GM23338 (cell line): ENCODE data around the gene GRIK4. TPM values are rescaled to one million over a fixed set of nuclear protein-coding genes. Genes with fewer than 3 reads are reported as not detected.

Source experiments
- ATAC-seq: fragments of 200-7000 bp; cut with Tn5 transposase; 3 replicates; pipeline ENCODE4 v1.9.1; 2020
- DNase-seq: peaks from one replicate; pipeline ENCODE4 v3.0.0-alpha.2; 2015; ENCODE audit warnings: low spot score
- H2AFZ ChIP-seq: fragments of 200-600 bp; sonication (generic); 2 replicates; pipeline ENCODE4 v1.8.0; 2016; ENCODE audit warnings: antibody characterized with exemption, mild to moderate bottlenecking, moderate library complexity
- H3F3A ChIP-seq: fragments of 200-600 bp; sonication (generic); replicated peaks from 2 replicates; pipeline ENCODE4 v1.8.0; 2017; ENCODE audit warnings: antibody characterized with exemption, mixed run types, low read depth
- H3K27ac ChIP-seq: fragments of 200-600 bp; sonication (generic); 2 replicates; pipeline ENCODE4 v1.6.1; 2016; ENCODE audit warnings: low read depth
- H3K27me3 ChIP-seq: fragments of 200-600 bp; sonication (generic); 2 replicates; pipeline ENCODE4 v1.8.0; 2016; ENCODE audit warnings: mild to moderate bottlenecking, mixed run types, moderate library complexity; ENCODE audit not compliant: insufficient read depth
- H3K36me3 ChIP-seq: fragments of 200-600 bp; sonication (generic); 2 replicates; pipeline ENCODE4 v1.8.0; 2016; ENCODE audit warnings: mild to moderate bottlenecking; ENCODE audit not compliant: insufficient read depth
- H3K4me1 ChIP-seq: fragments of 200-600 bp; sonication (generic); 2 replicates; pipeline ENCODE4 v1.8.0; 2016; ENCODE audit warnings: mild to moderate bottlenecking, moderate library complexity; ENCODE audit not compliant: insufficient read depth
- H3K4me2 ChIP-seq: fragments of 200-600 bp; sonication (generic); 2 replicates; pipeline ENCODE4 v1.7.1; 2017; ENCODE audit warnings: mixed run types
- H3K4me3 ChIP-seq: fragments of 200-600 bp; sonication (generic); 2 replicates; pipeline ENCODE4 v1.6.1; 2016; ENCODE audit warnings: mixed run types
- H3K79me2 ChIP-seq: fragments of 200-600 bp; sonication (generic); replicated peaks from 2 replicates; pipeline ENCODE4 v1.8.0; 2017; ENCODE audit warnings: mild to moderate bottlenecking; ENCODE audit not compliant: insufficient read depth
- H3K9me2 ChIP-seq: fragments of 200-600 bp; sonication (generic); 2 replicates; pipeline ENCODE4 v1.8.0; 2017; ENCODE audit not compliant: insufficient read depth
- H4K20me1 ChIP-seq: fragments of 200-600 bp; sonication (generic); replicated peaks from 2 replicates; pipeline ENCODE4 v1.8.0; 2017; ENCODE audit warnings: mild to moderate bottlenecking; ENCODE audit not compliant: insufficient read depth
- H3K27ac Mint-ChIP-seq: 2 replicates; pipeline ENCODE4 v1.8.0; 2020; ENCODE audit warnings: inconsistent platforms, mild to moderate bottlenecking, moderate library complexity, mixed read lengths
- H3K27me3 Mint-ChIP-seq: 3 replicates; pipeline ENCODE4 v1.8.0; 2022; ENCODE audit warnings: low read depth, mild to moderate bottlenecking, moderate library complexity, mixed read lengths, inconsistent platforms; ENCODE audit not compliant: insufficient read depth, poor library complexity
- H3K36me3 Mint-ChIP-seq: 3 replicates; pipeline ENCODE4 v1.8.0; 2021; ENCODE audit warnings: low read depth, mild to moderate bottlenecking, inconsistent platforms, moderate library complexity, mixed read lengths
- H3K4me1 Mint-ChIP-seq: 3 replicates; pipeline ENCODE4 v1.8.0; 2020; ENCODE audit warnings: mild to moderate bottlenecking, inconsistent platforms, mixed read lengths
- H3K4me3 Mint-ChIP-seq: 3 replicates; pipeline ENCODE4 v1.8.0; 2021; ENCODE audit warnings: moderate library complexity, mild to moderate bottlenecking, inconsistent platforms, mixed read lengths
- H3K9me3 Mint-ChIP-seq: 3 replicates; pipeline ENCODE4 v1.8.0; 2020; ENCODE audit warnings: moderate library complexity, mild to moderate bottlenecking, inconsistent platforms, mixed read lengths
- CREB1 ChIP-seq: fragments of 250-450 bp; sonication (Bioruptor Pico); IDR thresholded peaks from 2 replicates; pipeline ENCODE4 v1.5.0; 2020; ENCODE audit warnings: low read depth, mild to moderate bottlenecking, moderate library complexity
- ETS1 ChIP-seq: IDR thresholded peaks from 2 replicates; pipeline ENCODE4 v1.6.1; 2016; ENCODE audit warnings: antibody characterized with exemption
- EZH2 ChIP-seq: fragments of 200-600 bp; sonication (generic); IDR thresholded peaks from one replicate; pipeline ENCODE4 v1.8.0; 2017; ENCODE audit warnings: antibody characterized with exemption, mild to moderate bottlenecking, low read depth; ENCODE audit not compliant: unreplicated experiment
- EZH2phosphoT487 ChIP-seq: fragments of 200-600 bp; sonication (generic); IDR thresholded peaks from one replicate; pipeline ENCODE4 v1.8.1; 2018; ENCODE audit warnings: antibody characterized with exemption; ENCODE audit not compliant: unreplicated experiment
- JUNB ChIP-seq: IDR thresholded peaks from one replicate; pipeline ENCODE4 v1.6.1; 2016; ENCODE audit warnings: antibody characterized with exemption; ENCODE audit not compliant: unreplicated experiment
- NANOG ChIP-seq: IDR thresholded peaks from 2 replicates; pipeline ENCODE4 v1.6.1; 2016; ENCODE audit warnings: antibody characterized with exemption, borderline replicate concordance
- POLR2AphosphoS5 ChIP-seq: IDR thresholded peaks from 2 replicates; pipeline ENCODE4 v1.6.1; 2016; ENCODE audit warnings: antibody characterized with exemption, low read depth
- STAT1 ChIP-seq: IDR thresholded peaks from one replicate; pipeline ENCODE4 v1.6.1; 2016; ENCODE audit warnings: antibody characterized with exemption; ENCODE audit not compliant: unreplicated experiment
- ZNF114 ChIP-seq: fragments of 250-450 bp; sonication (Bioruptor Pico); IDR thresholded peaks from 2 replicates; pipeline ENCODE4 v1.5.0; 2020; ENCODE audit warnings: mild to moderate bottlenecking, moderate library complexity
- ZNF331 ChIP-seq: fragments of 250-450 bp; sonication (Bioruptor Pico); IDR thresholded peaks from 2 replicates; pipeline ENCODE4 v1.5.0; 2020; ENCODE audit warnings: low read depth, mild to moderate bottlenecking, moderate library complexity
- ZNF462 ChIP-seq: fragments of 250-450 bp; sonication (Bioruptor Pico); IDR thresholded peaks from 2 replicates; pipeline ENCODE4 v1.5.0; 2020; ENCODE audit warnings: mild to moderate bottlenecking, moderate library complexity
- polyA plus RNA-seq: library from polyadenylated mRNA; unstranded; fragments of >200 nt; fragmentation: Nextera tagmentation; extraction: Ambion mirVana; gene quantifications from 2 replicates; pipeline ENCODE4 v1.2.1, GENCODE V29; 2016
- total RNA-seq: library from RNA; depleted of rRNA; stranded (reverse); fragments of >200 nt; shearing (Covaris generic); gene quantifications from 2 replicates; pipeline ENCODE4 v1.2.3, GENCODE V29; 2014
- TF ChIP-seq, protein P1 (sequence below), 2 experiments: fragments of 200-600 bp in 1 of 2; sonication (generic) in 1 of 2; conservative IDR thresholded peaks; 2 replicates each; pipeline versions ENCODE4 v1.5.1 to v1.6.1; 2016 to 2017; ENCODE audit warnings: antibody characterized with exemption in 2 of 2, low read depth in 2 of 2, mild to moderate bottlenecking in 2 of 2, moderate library complexity in 1 of 2
- TF ChIP-seq, protein P2 (sequence below): IDR thresholded peaks from one replicate; pipeline ENCODE4 v1.6.1; 2018; ENCODE audit warnings: antibody characterized with exemption; ENCODE audit not compliant: unreplicated experiment

The GRIK4 gene
- total and polyA plus RNA-seq, 2 experiments from 2014 or later, result 0.63 to 2.2 TPM

DNA sequence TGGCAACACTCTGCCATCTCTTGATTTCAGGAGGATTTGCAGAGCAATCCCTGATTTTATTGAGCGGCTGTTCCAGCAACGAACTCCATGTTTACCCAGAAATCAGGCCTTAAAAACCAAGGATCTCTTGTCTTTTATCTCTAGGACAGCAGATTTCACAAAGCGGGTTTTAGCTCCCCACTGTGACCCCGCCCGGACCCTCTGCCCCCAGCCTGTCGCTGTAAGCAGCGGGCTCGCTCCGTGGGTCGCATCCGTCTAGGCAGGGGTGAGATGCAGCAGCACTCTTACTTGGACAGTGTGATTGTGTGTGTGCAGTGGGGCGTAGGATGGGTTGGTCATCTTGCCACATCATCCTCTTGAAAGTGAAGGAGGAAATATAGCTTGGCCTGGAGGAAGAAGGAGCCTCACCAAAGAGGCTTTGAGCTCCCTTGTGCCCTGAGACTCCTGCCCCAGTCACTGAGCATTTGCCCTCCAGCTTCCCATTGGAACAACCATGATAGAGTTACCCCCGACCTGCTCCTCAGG is 323.2 kb downstream of the GRIK4 start:
- no peak for TF ChIP-seq ZNF462 (CRISPR knock-in tag)
- TF ChIP-seq EZH2phosphoT487, result no peak
- TF ChIP-seq POLR2AphosphoS5, result no peak
- no peak for TF ChIP-seq JUNB
- no peak for TF ChIP-seq ZNF331
- TF ChIP-seq ZNF114 (CRISPR knock-in tag), result no peak
- no peak for TF ChIP-seq ETS1
- TF ChIP-seq, protein P1, sequence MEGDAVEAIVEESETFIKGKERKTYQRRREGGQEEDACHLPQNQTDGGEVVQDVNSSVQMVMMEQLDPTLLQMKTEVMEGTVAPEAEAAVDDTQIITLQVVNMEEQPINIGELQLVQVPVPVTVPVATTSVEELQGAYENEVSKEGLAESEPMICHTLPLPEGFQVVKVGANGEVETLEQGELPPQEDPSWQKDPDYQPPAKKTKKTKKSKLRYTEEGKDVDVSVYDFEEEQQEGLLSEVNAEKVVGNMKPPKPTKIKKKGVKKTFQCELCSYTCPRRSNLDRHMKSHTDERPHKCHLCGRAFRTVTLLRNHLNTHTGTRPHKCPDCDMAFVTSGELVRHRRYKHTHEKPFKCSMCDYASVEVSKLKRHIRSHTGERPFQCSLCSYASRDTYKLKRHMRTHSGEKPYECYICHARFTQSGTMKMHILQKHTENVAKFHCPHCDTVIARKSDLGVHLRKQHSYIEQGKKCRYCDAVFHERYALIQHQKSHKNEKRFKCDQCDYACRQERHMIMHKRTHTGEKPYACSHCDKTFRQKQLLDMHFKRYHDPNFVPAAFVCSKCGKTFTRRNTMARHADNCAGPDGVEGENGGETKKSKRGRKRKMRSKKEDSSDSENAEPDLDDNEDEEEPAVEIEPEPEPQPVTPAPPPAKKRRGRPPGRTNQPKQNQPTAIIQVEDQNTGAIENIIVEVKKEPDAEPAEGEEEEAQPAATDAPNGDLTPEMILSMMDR (conservative IDR thresholded peaks at IDR 0.05; ENCODE audit: low read depth in 2 of 2), result no peak
- TF ChIP-seq CREB1 (CRISPR knock-in tag), result no peak
- TF ChIP-seq NANOG, result no peak
- no peak for TF ChIP-seq STAT1
- TF ChIP-seq, protein P2, sequence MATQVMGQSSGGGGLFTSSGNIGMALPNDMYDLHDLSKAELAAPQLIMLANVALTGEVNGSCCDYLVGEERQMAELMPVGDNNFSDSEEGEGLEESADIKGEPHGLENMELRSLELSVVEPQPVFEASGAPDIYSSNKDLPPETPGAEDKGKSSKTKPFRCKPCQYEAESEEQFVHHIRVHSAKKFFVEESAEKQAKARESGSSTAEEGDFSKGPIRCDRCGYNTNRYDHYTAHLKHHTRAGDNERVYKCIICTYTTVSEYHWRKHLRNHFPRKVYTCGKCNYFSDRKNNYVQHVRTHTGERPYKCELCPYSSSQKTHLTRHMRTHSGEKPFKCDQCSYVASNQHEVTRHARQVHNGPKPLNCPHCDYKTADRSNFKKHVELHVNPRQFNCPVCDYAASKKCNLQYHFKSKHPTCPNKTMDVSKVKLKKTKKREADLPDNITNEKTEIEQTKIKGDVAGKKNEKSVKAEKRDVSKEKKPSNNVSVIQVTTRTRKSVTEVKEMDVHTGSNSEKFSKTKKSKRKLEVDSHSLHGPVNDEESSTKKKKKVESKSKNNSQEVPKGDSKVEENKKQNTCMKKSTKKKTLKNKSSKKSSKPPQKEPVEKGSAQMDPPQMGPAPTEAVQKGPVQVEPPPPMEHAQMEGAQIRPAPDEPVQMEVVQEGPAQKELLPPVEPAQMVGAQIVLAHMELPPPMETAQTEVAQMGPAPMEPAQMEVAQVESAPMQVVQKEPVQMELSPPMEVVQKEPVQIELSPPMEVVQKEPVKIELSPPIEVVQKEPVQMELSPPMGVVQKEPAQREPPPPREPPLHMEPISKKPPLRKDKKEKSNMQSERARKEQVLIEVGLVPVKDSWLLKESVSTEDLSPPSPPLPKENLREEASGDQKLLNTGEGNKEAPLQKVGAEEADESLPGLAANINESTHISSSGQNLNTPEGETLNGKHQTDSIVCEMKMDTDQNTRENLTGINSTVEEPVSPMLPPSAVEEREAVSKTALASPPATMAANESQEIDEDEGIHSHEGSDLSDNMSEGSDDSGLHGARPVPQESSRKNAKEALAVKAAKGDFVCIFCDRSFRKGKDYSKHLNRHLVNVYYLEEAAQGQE, result no peak
- TF ChIP-seq EZH2, result no peak
- H2AFZ ChIP-seq, result no peak overlapping the region
- H4K20me1 ChIP-seq, result no peaks in the 10 kb centered on the region
- no peaks in the 10 kb centered on the region for H3K9me3 Mint-ChIP-seq
- DNase-seq (no peak), ATAC-seq (no peak)
- H3F3A ChIP-seq, result no peaks in the 10 kb centered on the region
- no peaks in the 10 kb centered on the region for H3K36me3 Mint-ChIP-seq
- peaks cover 14% of the 10 kb centered on the region for H3K4me1 Mint-ChIP-seq
- no peak overlapping the region for H3K4me2 ChIP-seq
- H3K27me3 ChIP-seq, result no peaks in the 10 kb centered on the region
- H3K27ac Mint-ChIP-seq, result no peak overlapping the region
- no peaks in the 10 kb centered on the region for H3K79me2 ChIP-seq
- H3K4me3 ChIP-seq, result no peak overlapping the region
- no peaks in the 10 kb centered on the region for H3K9me2 ChIP-seq
- no peaks in the 10 kb centered on the region for H3K4me1 ChIP-seq
- peaks cover 6% of the 10 kb centered on the region for H3K27me3 Mint-ChIP-seq
- H3K4me3 Mint-ChIP-seq, result no peak overlapping the region
- H3K36me3 ChIP-seq, result no peaks in the 10 kb centered on the region
- H3K27ac ChIP-seq, result no peak overlapping the region
